Spleen (tissue), 11 donors: Measurements from ENCODE around the gene ITGB2. TPM values are rescaled to one million over a fixed set of nuclear protein-coding genes. Genes with fewer than 3 reads are reported as not detected.

Experiments used
- DNase-seq: peaks from one replicate; pipeline ENCODE4 v3.0.0-alpha.2; 2020
- H3K27ac ChIP-seq, 8 donors: fragments of 200-600 bp; sonication (generic) in 7 of 8; 1 replicate in 4 of 8; 2 replicates in 4 of 8; pipeline versions ENCODE4 v1.5.0 to v1.8.0; 2016 to 2021; ENCODE audit warnings: inconsistent platforms in 4 of 8, mild to moderate bottlenecking in 4 of 8, moderate library complexity in 1 of 8
- H3K27me3 ChIP-seq, 7 donors: fragments of 200-600 bp; sonication (generic) in 6 of 7; replicated peaks in 1 of 7; 1 replicate in 4 of 7; 2 replicates in 3 of 7; pipeline versions ENCODE4 v1.5.0 to v1.8.0; 2016 to 2021; ENCODE audit warnings: inconsistent platforms in 3 of 7, mild to moderate bottlenecking in 1 of 7
- H3K36me3 ChIP-seq, 6 donors: fragments of 200-600 bp; sonication (generic) in 5 of 6; 1 replicate in 4 of 6; 2 replicates in 2 of 6; pipeline versions ENCODE4 v1.5.0 to v1.8.0; 2016 to 2021; ENCODE audit warnings: inconsistent platforms in 2 of 6
- H3K4me1 ChIP-seq, 6 donors: fragments of 200-600 bp; sonication (generic) in 5 of 6; 1 replicate in 3 of 6; 2 replicates in 3 of 6; pipeline versions ENCODE4 v1.5.0 to v1.8.0; 2016 to 2021; ENCODE audit warnings: inconsistent platforms in 3 of 6
- H3K4me3 ChIP-seq, 8 donors: fragments of 200-600 bp; sonication (generic) in 7 of 8; 1 replicate in 4 of 8; 2 replicates in 4 of 8; pipeline versions ENCODE4 v1.5.0 to v1.8.0; 2016 to 2021; ENCODE audit warnings: inconsistent platforms in 4 of 8, mild to moderate bottlenecking in 4 of 8, moderate library complexity in 2 of 8
- H3K9me3 ChIP-seq, 8 donors: fragments of 200-600 bp; sonication (generic) in 7 of 8; 1 replicate in 4 of 8; 2 replicates in 4 of 8; pipeline versions ENCODE4 v1.5.0 to v1.8.0; 2016 to 2021; ENCODE audit warnings: inconsistent platforms in 4 of 8
- CTCF ChIP-seq, 11 experiments: fragments of 200-600 bp in 7 of 11; fragments of 450-650 bp in 4 of 11; sonication (generic) in 4 of 11; IDR thresholded peaks in 8 of 11; conservative IDR thresholded peaks in 3 of 11; 1 replicate in 7 of 11; 2 replicates in 4 of 11; pipeline versions ENCODE4 v1.4.0 to v1.8.0; 2016 to 2021; ENCODE audit warnings: antibody characterized with exemption in 11 of 11, inconsistent platforms in 4 of 11, mild to moderate bottlenecking in 1 of 11
- POLR2A ChIP-seq, 3 donors: fragments of 450-650 bp; IDR thresholded peaks; one replicate each; pipeline ENCODE4 v1.5.1; 2017; ENCODE audit warnings: antibody characterized with exemption in 3 of 3, mild to moderate bottlenecking in 1 of 3
- POLR2AphosphoS5 ChIP-seq, 3 donors: sonication (generic); formaldehyde crosslinking; IDR thresholded peaks; one replicate each; pipeline ENCODE4 v1.5.1; 2017; ENCODE audit warnings: antibody characterized with exemption in 3 of 3
- WGBS, 5 donors: extraction: QIAGEN DNeasy Blood & Tissue Kit in 3 of 5; methylation state at CpG; one replicate each; pipeline versions ENCODE4 v1.1.5 to v1.1.7; 2013 to 2018; 5-methylcytosine and 5-hydroxymethylcytosine counted together
- intact Hi-C: fragments of 100-400 bp; cut with DNase I; formaldehyde crosslinking; loops from one replicate; pipeline ENCODE4 v1.15.0; 2023; ENCODE audit warnings: low total_unique reads
- polyA plus RNA-seq, 3 donors: library from polyadenylated mRNA; stranded (reverse); fragments of 200-250 nt; gene quantifications; one replicate each; pipeline ENCODE4 v1.2.1, GENCODE V29; 2013
- total RNA-seq, 7 donors: library from RNA; depleted of rRNA in 3 of 7; stranded (reverse); fragments of >200 nt in 3 of 7; fragmentation: NEBNext Ultra II Directional in 4 of 7; extraction: Animal tissue kit (Norgen Biotek cat#: 25700) in 4 of 7; gene quantifications; one replicate each; pipeline versions ENCODE4 v1.1.0 to v1.2.1, GENCODE V29; 2016 to 2021
- donor health status: healthy with polysubstance abuse.
- donor health status: DM: no; HTN: no; CAD: no; lungs with moderate emphysema.
- donor health status: DM: no; HTN: no; CAD: no.
- donor health status: Bipolar disorder and iron deficiency.
- donor health status: healthy.
- donor health status: DM: no; HTN: no; CAD: no.
- donor health status: DM: yes; HTN: yes; CAD: no.

The ITGB2 gene
- total and polyA plus RNA-seq, 10 donors = 92.1 to 754 (median 338) TPM

- H3K27me3 ChIP-seq = peaks cover 0 to 28% (median 0%) of the 10 kb centered on the region in 7 donors
- H3K4me3 ChIP-seq = no peak overlapping the region
- intact Hi-C loops = no loop called here
- DNase-seq = no peak
- H3K9me3 ChIP-seq = no peaks in the 10 kb centered on the region
- TF ChIP-seq POLR2A (IDR thresholded peaks at IDR 0.05) (no peak), CTCF (IDR thresholded peaks at IDR 0.05 in 8 of 11, conservative IDR thresholded peaks at IDR 0.05 in 3 of 11) (no peak), POLR2AphosphoS5 (IDR thresholded peaks at IDR 0.05) (no peak)
- H3K27ac ChIP-seq = no peak overlapping the region
- no peaks in the 10 kb centered on the region for H3K36me3 ChIP-seq
- WGBS, 5 donors = 80 to 87% (median 84%) methylated on average over 10 of the region's 10 CpGs
- peaks cover 16 to 21% (median 21%) of the 10 kb centered on the region in 6 donors for H3K4me1 ChIP-seq
Measured at GRCh38 chr21:44842087-44842486, 78.6 kb downstream of the ITGB2 start.

- peaks cover 0 to 32% (median 0%) of the 10 kb centered on the region in 7 donors for H3K27me3 ChIP-seq
- no peak for DNase-seq
- 60 to 86% (median 81%) methylated on average over 10 to 11 of the region's 11 CpGs for WGBS, 5 donors
- no peaks in the 10 kb centered on the region for H3K36me3 ChIP-seq
- H3K27ac ChIP-seq = no peak overlapping the region
- TF ChIP-seq POLR2AphosphoS5 (IDR thresholded peaks at IDR 0.05) (no peak), CTCF (IDR thresholded peaks at IDR 0.05 in 8 of 11, conservative IDR thresholded peaks at IDR 0.05 in 3 of 11) (no peak), POLR2A (IDR thresholded peaks at IDR 0.05) (no peak)
- no peaks in the 10 kb centered on the region for H3K9me3 ChIP-seq
- peaks cover 3 to 13% (median 7%) of the 10 kb centered on the region in 6 donors for H3K4me1 ChIP-seq
- no peak overlapping the region for H3K4me3 ChIP-seq
- intact Hi-C loops = no loop called here
Measured at GRCh38 chr21:44840771-44841170, 79.9 kb downstream of the ITGB2 start.

GRCh38 chr21:44838951-44839350 is 81.7 kb downstream of the ITGB2 start:
- H3K4me1 ChIP-seq = peaks cover 0 to 5% (median 0%) of the 10 kb centered on the region in 6 donors

More at GRCh38 chr21:44838951-44839350, 81.7 kb downstream of the ITGB2 start:
- no peak overlapping the region for H3K4me3 ChIP-seq
- WGBS, 5 donors = 75 to 93% (median 83%) methylated on average over 6 to 9 of the region's 9 CpGs
- no peak for DNase-seq
- peaks cover 0 to 17% (median 0%) of the 10 kb centered on the region in 7 donors for H3K27me3 ChIP-seq
- no peaks in the 10 kb centered on the region for H3K36me3 ChIP-seq
- H3K9me3 ChIP-seq = no peaks in the 10 kb centered on the region
- H3K27ac ChIP-seq = no peak overlapping the region
- TF ChIP-seq POLR2A (IDR thresholded peaks at IDR 0.05) (no peak), CTCF (IDR thresholded peaks at IDR 0.05 in 8 of 11, conservative IDR thresholded peaks at IDR 0.05 in 3 of 11) (no peak), POLR2AphosphoS5 (IDR thresholded peaks at IDR 0.05) (no peak)
- intact Hi-C loops = no loop called here
